Measurements from ENCODE around the gene NCSTN. TPM values are rescaled to one million over a fixed set of nuclear protein-coding genes. Genes with fewer than 3 reads are reported as not detected.
A peak's percentile ranks its signal among the peaks of the same experiment; 100 is the strongest.

NCSTN gene
- total and polyA plus RNA-seq, 8 donors, result 14.5 to 123 (median 41.8) TPM

DNA sequence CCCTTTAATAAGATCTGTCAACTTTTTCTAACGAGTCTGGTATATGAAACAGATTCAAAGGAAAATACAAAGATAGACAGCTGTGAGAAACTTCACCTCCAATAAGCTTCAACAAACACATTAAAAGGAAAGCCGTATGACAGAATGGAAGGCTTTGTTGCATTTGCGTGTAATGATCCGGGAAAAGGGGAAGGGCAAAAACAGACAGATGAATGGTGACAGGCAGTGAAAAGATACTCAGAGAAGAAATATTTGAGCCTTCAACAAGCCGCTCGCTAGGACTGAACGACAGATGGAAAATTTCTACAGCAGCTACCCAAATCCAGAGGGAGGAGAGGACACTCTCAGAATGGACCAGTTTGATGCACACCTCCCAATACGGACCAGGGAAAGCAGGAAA lies 15.0 kb upstream of the NCSTN start:
- no peak for DNase-seq
- Histone ChIP-seq H3K4me3 (no peak overlapping the region), H3K27ac (no peak overlapping the region), H3K4me1 (no peaks in the 10 kb centered on the region), H3K27me3 (no peaks in the 10 kb centered on the region), H3K9me3 (no peaks in the 10 kb centered on the region), H3K36me3 (peaks cover 91 to 100% (median 100%) of the 10 kb centered on the region in 4 donors)
- WGBS, 5 donors, result 69 to 84% (median 79%) methylated on average over 8 of the region's 8 CpGs
- TF ChIP-seq, protein P1, sequence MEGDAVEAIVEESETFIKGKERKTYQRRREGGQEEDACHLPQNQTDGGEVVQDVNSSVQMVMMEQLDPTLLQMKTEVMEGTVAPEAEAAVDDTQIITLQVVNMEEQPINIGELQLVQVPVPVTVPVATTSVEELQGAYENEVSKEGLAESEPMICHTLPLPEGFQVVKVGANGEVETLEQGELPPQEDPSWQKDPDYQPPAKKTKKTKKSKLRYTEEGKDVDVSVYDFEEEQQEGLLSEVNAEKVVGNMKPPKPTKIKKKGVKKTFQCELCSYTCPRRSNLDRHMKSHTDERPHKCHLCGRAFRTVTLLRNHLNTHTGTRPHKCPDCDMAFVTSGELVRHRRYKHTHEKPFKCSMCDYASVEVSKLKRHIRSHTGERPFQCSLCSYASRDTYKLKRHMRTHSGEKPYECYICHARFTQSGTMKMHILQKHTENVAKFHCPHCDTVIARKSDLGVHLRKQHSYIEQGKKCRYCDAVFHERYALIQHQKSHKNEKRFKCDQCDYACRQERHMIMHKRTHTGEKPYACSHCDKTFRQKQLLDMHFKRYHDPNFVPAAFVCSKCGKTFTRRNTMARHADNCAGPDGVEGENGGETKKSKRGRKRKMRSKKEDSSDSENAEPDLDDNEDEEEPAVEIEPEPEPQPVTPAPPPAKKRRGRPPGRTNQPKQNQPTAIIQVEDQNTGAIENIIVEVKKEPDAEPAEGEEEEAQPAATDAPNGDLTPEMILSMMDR (IDR thresholded peaks at IDR 0.05), result no peak
- TF ChIP-seq EP300 (IDR thresholded peaks at IDR 0.05) (no peak), POLR2A (IDR thresholded peaks at IDR 0.05) (no peak), POLR2AphosphoS5 (IDR thresholded peaks at IDR 0.05) (no peak)
- intact Hi-C loops (cut with DNase I; ENCODE audit: low total_unique reads), result no loop called here

DNA sequence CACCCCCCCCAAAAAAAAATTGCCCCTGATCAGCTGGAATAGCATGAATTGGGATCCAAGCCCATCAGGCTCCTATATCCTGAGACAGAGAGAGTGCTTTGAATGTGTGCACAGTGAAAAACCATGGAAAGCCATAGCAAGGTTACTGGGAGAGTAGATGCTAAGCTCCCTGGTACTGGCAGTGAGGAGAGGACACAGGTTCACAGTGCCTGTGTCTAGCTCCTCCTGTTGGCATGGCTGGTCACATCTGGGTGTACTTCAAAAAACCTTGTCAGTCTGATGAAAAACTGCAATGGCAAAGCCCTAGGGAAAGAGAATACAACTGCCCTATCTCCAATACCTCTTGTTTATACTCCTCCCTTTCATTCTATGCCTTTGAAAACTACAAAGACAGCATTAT lies 13.1 kb upstream of the NCSTN start:
- Histone ChIP-seq H3K36me3 (peaks cover 93 to 100% (median 100%) of the 10 kb centered on the region in 4 donors), H3K9me3 (no peaks in the 10 kb centered on the region)
- TF ChIP-seq EP300 (IDR thresholded peaks at IDR 0.05) (no peak), POLR2AphosphoS5 (IDR thresholded peaks at IDR 0.05) (no peak), POLR2A (IDR thresholded peaks at IDR 0.05) (no peak)
- TF ChIP-seq, protein P1 (IDR thresholded peaks at IDR 0.05), result no peak

DNA sequence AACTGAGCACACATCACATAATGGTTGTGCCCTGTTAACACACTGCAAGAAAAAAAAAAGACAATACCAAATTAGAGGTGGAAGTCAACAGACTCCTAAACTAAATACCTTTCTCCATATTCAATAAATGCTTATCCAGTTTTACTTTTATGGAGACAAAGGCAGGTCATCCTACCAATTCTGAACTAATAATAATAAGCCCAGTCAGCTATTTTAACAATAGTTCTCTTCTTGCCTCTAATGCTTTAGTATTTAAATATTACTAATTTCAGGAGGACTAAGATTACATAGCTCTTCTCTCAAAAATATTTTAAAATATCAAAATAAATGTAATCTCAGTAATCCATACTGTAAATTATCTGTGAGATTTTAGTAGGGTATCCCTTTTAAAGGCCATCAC lies 10.7 kb upstream of the NCSTN start:
- Histone ChIP-seq H3K36me3 (peaks cover 81 to 100% (median 100%) of the 10 kb centered on the region in 4 donors), H3K4me3 (no peak overlapping the region), H3K27ac (no peak overlapping the region), H3K27me3 (no peaks in the 10 kb centered on the region), H3K9me3 (no peaks in the 10 kb centered on the region), H3K4me1 (no peaks in the 10 kb centered on the region)
- TF ChIP-seq EP300 (IDR thresholded peaks at IDR 0.05), result no peak
- TF ChIP-seq POLR2A (IDR thresholded peaks at IDR 0.05), result no peak
- TF ChIP-seq POLR2AphosphoS5 (IDR thresholded peaks at IDR 0.05), result no peak
- TF ChIP-seq, protein P1 (IDR thresholded peaks at IDR 0.05), result no peak
- intact Hi-C loops (cut with DNase I; ENCODE audit: low total_unique reads), result no loop called here
- no peak for DNase-seq

More for the DNA sequence above, 13.1 kb upstream of the NCSTN start:
- intact Hi-C loops (cut with DNase I; ENCODE audit: low total_unique reads), result no loop called here
- DNase-seq, result no peak
- Histone ChIP-seq H3K4me3 (no peak overlapping the region), H3K27me3 (no peaks in the 10 kb centered on the region), H3K4me1 (no peaks in the 10 kb centered on the region), H3K27ac (no peak overlapping the region)

DNA sequence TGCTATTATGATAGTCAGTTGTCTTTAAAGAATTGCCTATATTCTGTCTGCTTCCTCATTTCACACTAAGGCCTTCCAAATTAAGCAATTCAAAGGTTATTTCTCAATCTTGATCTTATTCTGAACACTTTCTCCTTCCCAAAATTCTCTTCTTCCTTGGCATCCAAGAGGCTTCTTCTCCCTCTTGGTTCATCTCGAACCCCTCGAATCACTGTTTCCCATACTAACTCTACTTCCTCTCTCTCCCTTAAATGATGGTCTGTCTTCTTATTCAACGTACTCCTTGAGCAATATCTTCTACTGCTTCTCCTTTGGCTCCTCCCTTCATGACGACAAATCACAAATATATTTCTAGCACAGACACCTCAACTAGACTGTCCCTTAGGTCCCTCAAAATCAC lies 4.6 kb upstream of the NCSTN start:
- no peak for DNase-seq
- Histone ChIP-seq H3K9me3 (no peaks in the 10 kb centered on the region), H3K4me1 (peaks cover 9 to 44% (median 22%) of the 10 kb centered on the region in 4 donors), H3K36me3 (peaks cover 42 to 66% (median 65%) of the 10 kb centered on the region in 4 donors), H3K27me3 (no peaks in the 10 kb centered on the region), H3K4me3 (no peak overlapping the region), H3K27ac (peak overlapping the region in 1 of 5 donors; percentile 10)
- intact Hi-C loops (cut with DNase I; ENCODE audit: low total_unique reads), result no loop called here
- WGBS, 5 donors, result 78 to 84% (median 83%) methylated on average over 4 of the region's 4 CpGs
- TF ChIP-seq POLR2AphosphoS5 (IDR thresholded peaks at IDR 0.05) (no peak), POLR2A (IDR thresholded peaks at IDR 0.05) (no peak), EP300 (IDR thresholded peaks at IDR 0.05) (no peak)
- TF ChIP-seq, protein P1 (IDR thresholded peaks at IDR 0.05), result no peak

Measured in stomach (tissue), 9 donors.